HG03469 (cell line): Measurements from ENCODE around the gene CHPT1.
A peak's percentile ranks its signal among the peaks of the same experiment; 100 is the strongest.
"Not testable (repeated sequence)": the region's sequence is repeated elsewhere in the genome, so short reads cannot be mapped to it uniquely, and the experiment has no call there.

ENCODE experiments used
- ATAC-seq: cut with Tn5 transposase; IDR thresholded peaks from one replicate; pipeline ENCODE4 v1.9.1; 2021; ENCODE audit warnings: mild to moderate bottlenecking, moderate library complexity, moderate number of reproducible peaks; ENCODE audit not compliant: unreplicated experiment

CHPT1 gene

DNA sequence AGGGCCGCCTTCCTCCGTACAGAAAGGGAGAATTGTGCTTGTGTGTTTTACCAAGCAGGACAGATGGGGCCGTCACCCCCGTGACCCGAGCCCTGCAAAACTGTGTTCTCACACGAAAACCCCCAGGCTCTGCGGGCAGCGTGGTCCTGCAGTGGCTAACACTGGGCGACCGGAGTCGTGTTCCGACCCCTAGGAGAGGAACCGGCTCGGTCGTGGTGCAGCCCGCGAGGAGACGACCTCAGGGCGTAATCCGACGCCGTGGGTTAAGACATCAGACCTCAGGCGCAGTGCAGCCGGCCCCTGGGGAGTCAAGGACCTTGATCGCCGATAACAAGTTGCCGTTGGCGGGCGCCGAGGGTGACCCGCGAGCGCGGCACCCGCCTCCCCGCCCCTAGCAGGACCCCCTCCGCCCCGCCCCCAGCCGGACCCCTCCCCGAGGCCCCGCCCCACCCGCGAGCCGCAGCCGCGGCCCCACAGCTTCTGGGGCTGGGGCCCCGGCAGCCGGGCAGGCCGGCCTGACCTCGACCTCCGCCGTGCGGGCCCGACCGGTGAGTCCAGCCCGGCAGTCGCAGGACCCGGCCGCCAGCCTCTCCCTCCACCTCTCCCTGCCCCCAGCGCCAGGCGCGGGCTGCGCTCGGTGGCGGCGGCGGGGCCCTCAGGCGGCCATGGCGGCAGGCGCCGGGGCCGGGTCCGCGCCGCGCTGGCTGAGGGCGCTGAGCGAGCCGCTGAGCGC, at the start of gene CHPT1:
TSS of gene CHPT1 (plus strand) at position 444 of the 733 bp plus-strand sequence. CDS start at position 666, 222 bp downstream.
- peak; percentile 40 for ATAC-seq

DNA sequence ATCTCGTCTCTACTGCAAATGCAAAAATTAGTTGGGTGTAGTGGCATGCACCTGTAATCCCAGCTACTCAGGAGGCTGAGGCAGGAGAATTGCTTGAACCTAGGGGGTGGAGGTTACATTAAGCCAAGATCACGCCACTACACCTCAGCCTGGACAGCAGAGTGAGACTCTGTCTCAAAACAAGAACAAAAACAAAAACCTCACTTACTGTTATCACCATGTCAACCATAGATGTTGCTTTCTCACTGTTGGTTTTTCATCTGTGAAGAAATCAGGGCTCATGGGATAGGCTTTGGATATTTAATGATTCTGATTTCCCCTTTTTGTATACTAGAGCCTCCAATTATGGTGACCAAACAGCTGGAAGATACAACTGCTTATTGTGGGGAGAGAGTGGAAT, 49.7 kb upstream of the CHPT1 start:
- ATAC-seq: no peak

DNA sequence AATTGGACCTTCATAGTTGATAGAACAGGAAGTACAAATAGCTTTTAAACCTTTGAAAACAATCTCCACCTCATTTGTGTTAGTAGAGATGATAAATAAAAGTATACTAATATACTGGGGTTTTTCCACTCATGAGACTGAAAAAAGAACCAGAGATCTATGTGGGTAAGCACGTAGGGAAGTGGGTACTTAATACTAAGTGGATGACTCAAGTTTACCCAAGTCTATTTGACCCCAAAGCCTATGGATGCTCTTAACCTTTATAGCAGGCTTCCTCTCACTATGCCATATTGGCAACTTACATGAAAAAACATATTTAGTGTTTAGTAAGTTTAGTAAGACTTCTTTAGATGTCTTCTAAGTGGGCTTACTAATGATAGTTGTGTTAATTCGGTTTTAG, 49.2 kb upstream of the CHPT1 start:
- ATAC-seq: no peak

DNA sequence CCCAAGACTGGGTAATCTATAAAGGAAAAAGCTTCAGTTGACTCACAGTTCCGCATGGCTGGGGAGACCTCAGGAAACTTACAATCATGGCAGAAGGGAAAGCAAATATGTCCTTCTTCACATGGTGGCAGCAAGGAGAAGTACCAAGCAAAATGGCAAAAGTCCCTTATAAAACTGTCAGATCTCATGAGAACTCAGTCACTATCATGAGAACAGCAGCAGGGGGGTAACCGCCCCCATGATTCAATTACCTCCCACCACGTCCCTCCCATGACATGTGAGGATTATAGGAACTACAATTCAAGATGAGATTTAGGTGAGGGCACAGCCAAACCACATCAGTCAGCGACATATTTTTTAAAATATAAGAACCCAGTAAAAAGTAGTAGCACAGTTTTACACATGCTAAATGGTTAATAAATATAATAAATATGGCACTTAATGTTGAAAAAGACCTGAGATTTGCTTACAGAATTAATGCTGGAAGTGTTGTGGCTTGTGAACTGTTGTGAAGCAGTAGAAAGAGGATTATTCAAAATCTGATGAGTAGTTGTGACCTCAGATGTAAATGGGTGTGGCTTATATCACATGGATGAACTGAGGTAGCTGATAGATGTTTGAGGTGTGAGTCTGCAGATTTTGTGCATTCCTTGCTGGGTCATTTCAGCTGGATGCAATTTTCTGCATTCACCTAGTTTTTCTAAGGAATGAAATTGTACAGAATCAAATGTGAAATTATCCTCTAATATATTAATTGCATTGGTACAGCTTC, 46.9 kb upstream of the CHPT1 start:
- ATAC-seq: no peak

DNA sequence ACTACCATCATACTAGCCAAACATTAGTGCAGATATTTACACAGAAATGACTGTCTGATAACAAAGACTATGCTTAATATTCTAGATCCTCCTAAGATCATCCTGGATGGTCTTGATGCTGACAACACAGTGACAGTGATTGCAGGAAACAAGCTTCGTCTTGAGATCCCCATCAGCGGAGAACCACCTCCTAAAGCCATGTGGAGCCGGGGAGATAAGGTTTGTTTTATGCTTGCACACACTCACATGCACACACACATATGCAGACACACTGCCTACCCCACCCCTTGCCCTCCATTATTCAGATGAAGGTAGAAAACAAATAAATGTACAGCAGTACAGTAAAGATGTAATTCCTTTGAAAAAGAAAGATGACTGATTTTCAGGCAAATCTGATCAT, 44.4 kb upstream of the CHPT1 start:
- no peak for ATAC-seq

DNA sequence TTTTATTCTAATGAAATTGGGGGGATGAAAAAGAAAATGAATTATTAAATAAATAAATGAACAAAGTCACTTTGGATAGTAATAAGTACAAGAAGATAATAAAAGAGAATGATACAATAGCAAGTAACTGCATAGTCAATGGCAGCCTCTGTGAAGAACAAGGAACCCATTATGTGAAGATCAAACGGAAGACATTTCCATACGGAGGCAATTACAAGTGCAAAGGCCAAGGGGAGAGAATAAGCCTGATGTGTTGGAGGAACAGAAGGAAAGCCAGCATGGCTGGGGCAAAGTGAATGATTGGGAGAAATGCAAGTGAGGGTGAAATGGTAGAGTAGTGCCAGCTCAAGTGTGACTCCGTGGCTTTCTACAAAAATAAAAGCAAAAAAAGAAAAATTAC, 43.9 kb upstream of the CHPT1 start:
- no peak for ATAC-seq

DNA sequence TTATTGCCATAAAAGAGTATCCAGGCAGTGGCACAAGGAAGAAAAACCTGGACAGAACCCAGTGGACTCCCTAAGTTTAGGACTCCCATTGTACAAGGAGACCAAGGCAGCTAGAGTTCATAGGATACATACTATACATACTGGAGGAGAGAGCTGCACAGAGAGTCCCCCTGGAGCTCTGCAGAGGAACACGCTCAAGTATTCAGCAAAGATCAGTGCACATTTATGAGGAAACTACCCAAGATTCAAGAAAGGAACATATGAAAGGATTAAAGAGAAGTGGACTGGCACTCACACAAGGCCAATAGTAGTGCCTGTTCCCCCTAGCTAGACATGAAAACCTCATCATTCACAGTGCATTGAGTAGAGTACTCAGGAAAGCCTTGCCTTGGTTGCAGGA, 43.0 kb upstream of the CHPT1 start:
- ATAC-seq: no peak

DNA sequence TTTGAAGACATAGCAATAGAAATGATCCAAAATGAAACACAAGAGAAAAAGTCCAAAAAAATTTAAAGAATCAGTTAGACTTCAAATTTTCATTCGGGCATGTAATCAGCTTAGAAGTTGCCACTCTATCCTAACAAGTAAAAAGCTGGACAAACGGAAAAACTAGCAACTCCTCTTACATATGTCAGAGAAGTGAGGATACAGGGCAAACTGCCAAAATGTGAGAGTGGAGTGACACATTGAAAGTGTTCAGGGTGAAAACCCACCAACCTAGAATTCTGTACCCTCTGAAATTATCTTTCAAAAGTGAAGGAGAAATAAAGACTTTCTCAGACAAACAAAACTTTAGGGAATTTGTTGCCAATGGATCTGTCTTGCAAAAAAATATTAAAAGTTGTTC, 42.0 kb upstream of the CHPT1 start:
- ATAC-seq: no peak

DNA sequence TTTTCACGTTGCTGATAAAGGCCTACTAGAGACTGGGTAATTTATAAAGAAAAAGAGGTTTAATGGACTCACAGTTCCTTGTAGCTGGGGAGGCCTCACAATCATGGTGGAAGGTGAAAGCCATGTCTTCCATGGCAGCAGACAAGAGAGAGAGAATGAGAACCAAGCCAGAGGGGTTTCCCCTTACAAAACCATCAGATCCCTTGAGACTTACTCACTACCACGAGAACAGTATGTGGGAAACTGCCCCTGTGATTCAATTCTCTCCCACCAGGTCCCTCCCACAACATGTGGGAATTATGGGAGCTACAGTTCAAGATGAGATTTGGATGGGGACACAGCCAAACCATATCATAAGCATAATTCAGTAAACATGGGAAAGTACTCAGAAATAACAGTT, 36.8 kb upstream of the CHPT1 start:
- not testable (repeated sequence) for ATAC-seq

DNA sequence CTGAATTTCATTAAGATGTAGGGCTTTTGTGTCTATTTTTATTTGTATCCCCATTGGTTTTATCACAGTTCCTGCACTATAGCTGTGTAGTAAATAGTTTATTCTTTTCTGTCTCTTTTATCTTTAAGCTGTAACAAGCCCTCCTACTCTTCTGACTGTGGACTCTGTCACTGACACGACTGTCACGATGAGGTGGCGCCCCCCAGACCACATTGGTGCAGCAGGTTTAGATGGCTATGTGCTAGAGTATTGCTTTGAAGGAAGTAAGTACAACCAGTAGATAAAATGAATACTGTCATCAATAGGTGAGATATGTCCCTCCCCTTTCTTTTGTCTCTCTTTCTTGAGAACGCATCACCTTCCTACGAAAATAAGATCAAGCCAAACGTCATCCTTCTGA, 34.1 kb upstream of the CHPT1 start:
- ATAC-seq: no peak

DNA sequence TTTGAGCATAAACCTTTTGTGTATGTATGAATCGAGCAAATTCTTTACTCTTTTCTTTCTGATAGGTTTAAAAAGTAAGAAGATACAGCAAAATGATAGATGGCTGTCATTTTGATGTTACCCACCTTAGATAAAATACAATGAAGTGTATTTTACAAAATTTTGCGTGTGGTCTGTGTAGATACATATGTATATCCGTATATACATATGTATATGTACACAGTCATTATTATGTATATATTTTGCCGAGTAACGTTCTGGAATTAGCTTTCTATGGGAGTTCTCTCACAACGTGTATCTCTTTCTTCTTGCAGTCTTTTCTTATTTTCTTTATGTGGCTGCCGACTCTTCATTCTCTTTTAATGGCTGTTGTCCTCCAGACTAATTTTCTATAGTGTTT, 32.4 kb upstream of the CHPT1 start:
- ATAC-seq: no peak

DNA sequence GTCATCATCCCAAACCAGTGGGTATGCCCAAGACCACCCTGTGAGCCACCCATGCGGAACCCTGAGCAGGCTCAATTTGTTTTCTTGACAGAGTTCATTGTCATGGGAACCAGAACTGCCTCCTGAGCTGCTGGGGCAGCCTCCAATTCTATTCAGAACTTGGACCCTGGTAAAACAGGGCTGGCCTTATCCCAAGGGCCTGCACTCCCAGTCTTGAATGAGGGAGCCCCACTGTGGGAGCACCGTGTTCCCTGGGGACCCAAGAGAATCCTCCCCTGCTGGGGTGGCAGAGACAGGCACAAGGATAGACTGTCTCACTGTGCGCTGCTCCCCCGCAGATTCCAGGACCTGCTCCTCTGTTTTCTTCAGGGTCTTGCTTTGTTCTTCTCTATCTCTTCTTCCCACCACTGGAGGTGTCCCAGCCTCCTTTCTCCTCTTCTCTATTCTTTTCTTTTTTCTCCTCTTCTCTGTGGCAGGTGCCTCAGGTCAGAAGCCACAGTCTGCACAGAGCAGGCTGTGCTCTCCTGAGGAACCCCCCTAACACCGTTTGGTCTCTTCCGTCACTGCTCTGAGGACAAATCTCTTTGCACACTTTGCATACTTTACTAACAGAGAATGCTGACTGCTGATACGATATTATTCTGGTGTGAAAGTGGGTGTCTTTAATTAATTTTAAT, 31.2 kb upstream of the CHPT1 start:
- ATAC-seq: no peak

DNA sequence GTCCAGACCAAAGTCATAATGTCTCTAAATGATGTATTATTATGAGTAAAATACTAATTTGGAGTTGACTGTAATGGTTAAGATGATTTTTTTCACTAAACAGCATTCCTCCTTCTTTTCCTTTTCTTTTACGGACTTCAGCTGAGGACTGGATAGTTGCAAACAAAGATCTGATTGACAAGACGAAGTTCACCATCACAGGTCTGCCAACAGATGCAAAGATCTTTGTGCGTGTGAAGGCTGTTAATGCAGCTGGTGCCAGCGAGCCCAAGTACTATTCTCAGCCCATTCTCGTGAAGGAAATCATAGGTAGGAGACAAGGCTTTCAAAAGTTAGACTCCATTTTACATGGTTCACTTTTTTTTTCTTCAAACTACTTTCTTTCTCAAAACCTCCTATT, 29.8 kb upstream of the CHPT1 start:
- no peak for ATAC-seq

DNA sequence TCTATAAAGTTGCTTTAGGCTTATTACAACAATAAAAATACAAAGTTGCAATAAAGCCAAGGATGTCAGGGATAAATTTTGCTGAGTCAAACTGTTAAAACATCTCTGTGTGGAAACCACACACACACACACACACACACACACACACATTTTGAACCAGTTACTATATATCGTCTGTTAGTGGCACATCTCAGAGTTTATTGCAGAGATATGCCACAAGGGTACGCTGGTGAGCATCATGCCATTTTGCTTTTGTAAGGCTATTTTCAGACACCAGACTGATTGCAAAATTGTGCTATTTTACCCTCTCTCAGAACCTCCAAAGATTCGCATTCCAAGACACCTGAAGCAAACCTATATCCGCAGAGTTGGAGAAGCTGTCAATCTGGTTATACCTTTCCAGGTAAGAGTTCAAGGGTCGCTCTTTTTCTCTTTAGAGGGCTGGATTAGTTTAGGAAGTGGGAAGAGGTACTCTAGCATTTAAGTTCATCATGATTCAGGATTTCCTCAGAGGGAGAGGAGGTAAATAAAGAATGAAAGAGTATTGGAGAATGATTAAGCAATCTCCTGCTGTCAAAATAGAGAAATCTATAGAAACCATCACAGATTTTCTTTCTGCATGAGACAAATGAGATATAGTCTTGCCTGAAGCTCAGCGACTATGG, 27.3 kb upstream of the CHPT1 start:
- no peak for ATAC-seq

DNA sequence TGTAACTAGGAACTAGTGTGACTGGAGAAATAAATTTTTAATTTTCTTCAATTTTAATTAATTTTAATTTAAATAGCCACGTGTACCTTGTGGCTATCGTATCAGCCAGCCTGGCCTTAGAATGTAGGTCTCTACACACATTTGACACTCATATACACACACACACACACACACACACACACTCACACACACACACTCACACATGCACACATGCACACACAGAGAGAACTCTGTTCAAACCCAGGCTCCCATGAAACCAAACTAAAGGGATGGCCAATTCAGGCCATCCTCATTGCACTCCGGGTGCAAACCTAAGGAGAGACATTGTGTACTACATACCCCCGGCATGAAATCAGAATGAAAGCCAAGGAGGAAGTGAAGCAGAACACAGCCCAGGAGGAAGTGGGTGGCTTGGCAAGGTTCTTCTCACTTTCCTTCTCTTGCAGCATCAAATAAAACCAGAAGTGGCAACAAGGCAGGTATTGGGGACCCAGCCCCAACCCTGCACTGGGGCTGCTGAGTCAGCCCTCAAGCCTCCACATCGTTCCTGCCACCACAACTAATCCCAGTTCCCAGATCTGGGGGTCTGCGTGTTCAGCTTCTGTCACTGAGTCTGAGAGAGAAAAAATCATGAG, 26.2 kb upstream of the CHPT1 start:
- peak; percentile 86 for ATAC-seq

DNA sequence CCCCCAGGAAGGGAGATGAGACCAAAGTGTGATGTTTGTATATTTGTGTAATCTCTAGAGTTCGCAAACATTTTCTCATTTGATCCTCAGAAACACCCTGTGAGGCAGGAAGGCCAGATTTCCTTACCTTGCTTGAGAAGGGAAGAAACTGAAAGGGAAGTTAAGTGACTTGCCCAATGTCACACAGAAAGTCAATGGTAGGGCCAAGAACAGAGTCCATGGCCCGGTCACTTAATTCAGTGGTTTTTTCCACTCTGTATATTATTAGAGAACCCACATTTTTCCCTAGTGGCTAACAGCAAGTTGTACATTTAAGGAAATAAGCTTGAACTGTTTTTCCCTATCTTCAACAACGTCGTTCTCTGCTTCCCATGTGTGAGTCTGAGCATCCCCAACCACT, 25.6 kb upstream of the CHPT1 start:
- ATAC-seq: no peak

DNA sequence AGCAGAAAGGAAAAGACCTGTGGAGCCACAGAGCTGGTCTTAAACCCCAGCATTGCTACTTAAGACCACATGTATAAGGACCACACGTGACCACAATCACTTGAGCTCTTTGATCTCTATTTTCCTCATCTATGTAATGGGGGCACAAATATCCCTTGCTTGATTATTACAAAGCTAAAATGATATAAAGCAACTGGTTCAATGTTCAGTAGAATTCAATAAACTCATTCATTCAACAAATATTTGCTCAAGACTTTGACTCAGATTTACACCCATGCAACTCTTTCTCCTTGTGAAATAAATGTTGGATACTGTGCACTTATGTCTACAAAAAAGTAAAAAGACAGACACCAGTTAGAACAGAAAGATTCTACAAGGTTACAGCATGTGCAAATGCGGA, 21.9 kb upstream of the CHPT1 start:
- ATAC-seq: no peak

DNA sequence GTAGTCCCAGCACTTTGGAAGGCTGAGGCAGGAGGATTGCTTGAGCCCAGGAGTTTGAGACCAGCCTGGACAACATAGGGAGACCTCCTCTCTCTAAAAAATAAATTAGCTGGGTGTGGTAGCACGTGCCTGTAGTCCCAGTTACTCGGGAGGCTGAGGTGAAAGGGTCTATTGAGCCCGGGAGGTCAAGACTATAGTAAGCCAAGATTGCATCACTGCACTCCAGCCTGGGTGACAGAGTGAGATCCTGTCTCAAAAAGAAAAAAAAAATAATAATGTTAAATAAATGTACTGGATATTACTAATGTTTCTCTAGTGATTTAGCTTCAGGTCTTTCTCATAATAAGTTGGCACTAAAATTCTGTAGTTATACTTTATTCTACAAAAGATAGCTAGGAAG, 20.9 kb upstream of the CHPT1 start:
- not testable (repeated sequence) for ATAC-seq

DNA sequence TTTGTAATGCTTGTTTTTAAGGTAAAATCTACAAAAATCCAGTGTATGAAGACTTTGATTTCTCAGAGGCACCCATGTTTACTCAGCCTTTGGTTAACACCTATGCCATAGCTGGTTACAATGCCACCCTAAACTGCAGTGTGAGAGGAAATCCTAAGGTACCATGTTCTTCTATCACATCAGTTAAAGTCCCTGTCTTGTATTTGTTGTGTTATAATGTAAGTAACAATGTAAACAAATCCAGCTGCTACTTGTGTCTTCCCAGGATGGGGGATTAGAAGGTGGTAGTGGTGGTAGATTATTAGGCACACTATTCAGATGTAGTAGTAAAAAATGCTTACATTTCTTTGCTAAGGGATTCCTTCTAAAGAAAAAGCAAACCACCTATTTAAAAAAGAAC, 19.4 kb upstream of the CHPT1 start:
- no peak for ATAC-seq

DNA sequence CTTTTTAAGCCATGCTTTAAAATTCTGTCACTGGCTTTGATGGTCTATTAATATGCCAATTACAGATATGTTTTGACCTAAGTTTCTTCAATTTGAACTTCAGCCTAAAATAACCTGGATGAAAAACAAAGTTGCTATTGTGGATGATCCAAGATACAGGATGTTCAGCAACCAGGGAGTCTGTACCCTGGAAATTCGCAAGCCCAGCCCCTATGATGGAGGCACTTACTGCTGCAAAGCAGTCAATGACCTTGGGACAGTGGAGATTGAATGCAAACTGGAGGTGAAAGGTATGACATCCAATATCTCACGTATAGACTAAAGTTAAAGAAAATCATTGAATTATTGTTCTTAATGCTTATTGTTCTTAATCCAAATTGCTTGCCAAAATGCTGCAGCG, 17.2 kb upstream of the CHPT1 start:
- ATAC-seq: no peak

DNA sequence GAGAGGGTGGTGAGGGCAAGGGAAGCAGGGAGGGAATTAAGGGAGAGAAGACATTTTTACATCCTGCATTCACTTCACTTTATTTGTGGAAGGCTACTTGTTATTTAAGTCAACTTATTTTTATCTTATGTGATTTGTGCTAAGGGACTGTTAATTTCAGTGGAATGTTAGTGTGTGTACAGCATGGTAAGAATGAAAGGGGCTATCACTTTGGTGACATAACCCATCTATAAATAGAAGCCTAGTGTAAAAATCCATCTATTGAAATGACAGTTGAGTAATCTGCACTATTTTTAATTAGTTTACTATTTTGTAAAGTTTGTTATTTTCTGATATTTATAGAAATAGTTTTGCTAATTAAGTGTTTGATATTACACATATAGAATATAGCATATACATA, 16.8 kb upstream of the CHPT1 start:
- ATAC-seq: no peak
